AG09309 (cell line): ENCODE data around the gene BRD9.
A peak's percentile ranks its signal among the peaks of the same experiment; 100 is the strongest.
"Not testable (repeated sequence)": the region's sequence is repeated elsewhere in the genome, so short reads cannot be mapped to it uniquely, and the experiment has no call there.

Source experiments
- DNase-seq: peaks from one replicate; pipeline ENCODE4 v3.0.0-alpha.2; 2010; ENCODE audit warnings: low read depth
- H3K4me3 ChIP-seq: 2 replicates; pipeline ENCODE4 v1.5.1; 2011; ENCODE audit warnings: mild to moderate bottlenecking, low read depth, low read length, moderate library complexity; ENCODE audit not compliant: control insufficient read depth
- CTCF ChIP-seq: IDR thresholded peaks from 2 replicates; pipeline ENCODE4 v1.5.1; 2011; ENCODE audit warnings: mild to moderate bottlenecking, low read depth, low read length, inconsistent platforms; ENCODE audit not compliant: insufficient read depth, control insufficient read depth; ENCODE audit errors: missing control alignments

The BRD9 gene

GRCh38 chr5:892394-893136 is at the start of gene BRD9, which contains the start of gene TRIP13:
Gene BRD9 (minus strand): TSS chr5:892801. CDS start chr5:892657, 144 bp downstream.
Gene TRIP13 (plus strand): TSS chr5:892884. CDS start chr5:892999, 115 bp downstream.
- DNase-seq = no peak
- no peak for TF ChIP-seq CTCF
- peak within 1 kb of the TSS; percentile 92 for H3K4me3 ChIP-seq

- not testable (repeated sequence) for H3K4me3 ChIP-seq, DNase-seq
Observed at GRCh38 chr5:940741-941140, 48.1 kb upstream of the BRD9 start.

GRCh38 chr5:939368-939767 is 46.8 kb upstream of the BRD9 start:
- DNase-seq = no peak
- no peak for TF ChIP-seq CTCF
- H3K4me3 ChIP-seq = no peak overlapping the region

- no peak for TF ChIP-seq CTCF
- DNase-seq = no peak
Observed at GRCh38 chr5:937151-937924, 44.7 kb upstream of the BRD9 start.

GRCh38 chr5:936149-937144 is 43.8 kb upstream of the BRD9 start:
- no peak overlapping the region for H3K4me3 ChIP-seq
- TF ChIP-seq CTCF = no peak
- no peak for DNase-seq

More at GRCh38 chr5:937151-937924, 44.7 kb upstream of the BRD9 start:
- H3K4me3 ChIP-seq = no peak overlapping the region

GRCh38 chr5:935510-936084 is 43.0 kb upstream of the BRD9 start:
- no peak for DNase-seq
- TF ChIP-seq CTCF = no peak
- no peak overlapping the region for H3K4me3 ChIP-seq
